ENCODE measurements around the gene DRICH1.
"Not testable (repeated sequence)": the region's sequence is repeated elsewhere in the genome, so short reads cannot be mapped to it uniquely, and the experiment has no call there.

The DRICH1 gene

DNA sequence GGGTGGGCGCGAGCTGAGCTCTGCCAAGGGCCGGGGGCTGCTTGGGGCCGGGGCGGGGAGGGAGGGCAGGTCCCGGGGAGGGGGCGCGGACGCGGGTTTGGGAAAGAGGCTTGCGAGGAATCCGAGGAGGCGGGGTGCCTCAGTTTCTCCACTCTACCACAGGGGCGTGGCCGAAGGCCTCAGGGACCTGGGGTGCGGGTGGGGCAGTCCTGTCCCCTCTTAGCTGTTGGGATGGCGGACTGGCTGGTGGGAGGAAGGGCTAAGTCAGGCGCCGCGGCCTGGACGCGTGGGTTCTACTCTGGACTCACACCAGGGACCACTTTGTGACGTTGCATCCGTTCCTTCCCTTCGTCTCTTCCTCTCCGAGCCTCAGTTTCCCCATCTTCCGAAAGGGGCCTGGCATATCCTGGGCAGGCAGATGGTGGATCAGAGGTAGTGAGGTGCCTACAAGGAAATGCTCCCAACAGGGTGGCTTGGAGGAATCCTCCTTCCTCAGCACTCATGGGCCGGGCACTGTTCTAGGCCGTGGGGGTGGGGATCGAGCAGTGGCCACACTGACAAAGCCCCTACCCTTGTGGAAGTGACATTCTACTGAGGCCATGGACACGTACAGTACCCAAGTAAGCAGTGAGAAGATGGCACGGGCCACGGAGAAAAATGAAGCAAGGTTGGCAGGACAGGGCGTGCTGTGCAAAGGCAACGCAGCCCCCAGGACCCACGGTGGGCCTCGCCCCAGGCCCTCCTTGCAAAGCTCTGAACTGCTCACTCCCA, 65.2 kb downstream of the DRICH1 start:
- DNase-seq (ENCODE audit: low read depth), result no peak

DNA sequence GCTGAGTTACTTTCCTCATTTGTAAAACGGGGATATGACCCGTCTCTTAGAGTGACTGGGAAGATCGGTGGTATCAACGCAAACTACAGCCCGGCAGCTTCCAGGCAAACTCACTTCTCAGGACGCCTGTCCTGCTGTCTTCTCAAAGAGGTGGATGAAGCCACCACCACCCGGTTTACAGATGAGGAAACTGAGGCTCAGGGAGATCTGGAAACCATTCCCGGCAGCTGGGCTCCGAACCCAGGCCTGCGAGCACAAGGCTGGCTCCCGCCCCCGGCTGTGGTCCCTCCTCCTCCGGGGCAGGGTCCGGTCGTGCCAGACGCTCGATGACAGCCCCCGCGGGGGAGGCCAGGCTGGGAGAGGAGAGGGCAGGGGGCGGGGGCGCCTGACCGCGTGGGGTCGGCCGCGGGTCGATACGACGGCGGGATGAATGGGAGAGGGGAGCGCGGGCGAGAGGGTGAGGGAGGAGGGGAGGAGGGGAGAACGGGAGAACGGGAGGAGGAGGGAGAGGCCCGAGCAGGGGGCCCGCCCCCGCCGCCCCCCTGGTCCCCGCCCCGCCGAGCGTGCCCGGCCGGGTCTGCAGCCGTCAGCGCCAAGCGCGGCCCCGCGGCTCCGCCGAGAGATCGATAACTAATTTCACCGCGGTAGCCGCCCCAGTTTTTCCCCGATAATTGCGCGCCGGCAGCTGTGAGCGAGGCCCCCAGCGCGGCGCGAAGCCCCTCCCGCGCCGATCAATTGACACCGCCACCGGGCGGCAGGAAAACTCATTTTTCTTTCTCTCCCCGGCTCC, 66.0 kb downstream of the DRICH1 start:
- DNase-seq (ENCODE audit: low read depth), result no peak

DNA sequence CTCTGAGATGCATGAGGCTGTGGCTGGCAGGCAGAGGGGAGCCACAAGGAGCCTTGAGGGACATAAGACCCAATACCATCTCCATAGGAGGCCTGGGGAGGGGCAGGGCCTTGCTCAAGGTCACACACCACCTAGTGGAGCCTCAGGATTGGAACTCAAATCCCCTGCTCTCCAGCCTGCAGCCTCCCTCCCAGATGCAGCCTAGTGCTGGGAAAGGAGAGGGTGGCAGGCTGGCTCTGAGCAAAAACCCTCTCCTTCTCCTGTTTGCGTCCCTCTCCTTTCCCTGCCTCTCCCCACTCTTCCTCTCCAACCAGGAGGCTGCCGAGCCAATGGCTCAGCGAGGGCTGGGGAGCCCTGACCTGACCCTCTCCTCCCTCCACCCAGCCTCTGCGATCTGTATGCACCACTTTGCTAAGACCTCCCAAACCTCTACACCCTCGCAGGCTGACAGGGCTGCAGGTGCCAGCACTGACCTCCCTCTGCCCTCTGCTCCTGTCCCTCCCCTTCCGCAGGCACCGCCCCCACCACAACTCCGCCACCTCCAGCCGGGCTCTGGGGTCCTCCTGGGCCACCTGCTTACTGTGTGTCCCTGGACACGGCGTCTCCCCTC, 66.7 kb downstream of the DRICH1 start:
- DNase-seq (ENCODE audit: low read depth), result no peak

DNA sequence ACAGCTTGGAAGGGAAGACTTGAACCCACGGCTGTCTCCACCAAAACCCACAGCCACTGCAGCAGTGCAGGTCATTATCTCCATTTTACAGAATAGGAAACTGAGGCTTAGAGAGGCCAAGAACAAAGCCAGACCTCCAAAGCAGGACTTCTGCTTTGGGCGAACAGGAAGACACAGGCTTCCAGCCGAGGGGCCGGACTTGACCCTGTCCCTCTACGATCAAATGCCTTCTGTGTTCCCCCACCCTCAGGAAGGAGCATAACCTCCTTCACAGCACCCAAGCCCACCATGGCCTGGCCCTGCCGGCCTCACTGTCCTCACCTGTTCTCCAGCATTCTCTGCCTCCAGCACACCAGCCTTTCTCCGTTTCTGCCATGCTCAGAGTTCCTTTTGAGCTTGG, 67.8 kb downstream of the DRICH1 start:
- no peak for DNase-seq (ENCODE audit: low read depth)

DNA sequence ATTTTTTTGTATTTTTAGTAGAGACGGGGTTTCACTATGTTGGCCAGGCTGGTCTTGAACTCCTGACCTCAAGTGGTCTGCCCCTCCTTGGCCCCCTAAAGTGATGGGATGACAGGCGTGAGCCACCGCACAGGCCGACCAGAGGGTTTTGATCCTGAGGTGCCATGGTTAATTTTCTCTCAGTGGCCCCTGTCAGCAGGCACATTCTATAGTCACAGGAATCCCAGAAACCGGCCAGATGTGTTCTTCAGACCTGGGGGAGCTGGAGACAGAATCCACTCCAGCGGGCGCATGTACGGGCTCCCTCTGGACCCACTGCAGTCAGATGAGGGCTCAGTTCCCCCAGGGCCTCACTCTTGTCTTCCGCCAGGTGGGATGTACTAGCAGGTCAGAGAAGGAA, 69.0 kb downstream of the DRICH1 start:
- DNase-seq (ENCODE audit: low read depth), result no peak

DNA sequence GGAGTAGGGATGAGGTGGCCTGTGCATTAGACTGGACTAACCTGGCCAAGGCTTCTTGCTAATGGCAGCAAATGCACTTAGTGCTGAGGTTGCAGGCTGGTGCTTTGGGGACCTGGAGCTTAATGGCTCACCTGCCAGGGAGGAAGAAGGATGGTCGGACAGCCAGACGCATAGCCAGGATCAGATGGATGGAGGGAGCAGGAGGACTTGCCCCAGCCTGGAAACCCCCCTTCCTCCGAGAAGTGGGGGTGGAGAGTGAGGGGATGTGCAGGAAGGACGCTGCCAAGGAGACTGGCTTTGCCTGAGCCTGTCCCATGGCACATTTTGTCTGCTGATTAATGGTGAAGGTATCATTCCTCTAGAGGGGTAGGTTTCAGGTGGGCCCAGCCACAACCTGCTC, 69.9 kb downstream of the DRICH1 start:
- no peak for DNase-seq (ENCODE audit: low read depth)

DNA sequence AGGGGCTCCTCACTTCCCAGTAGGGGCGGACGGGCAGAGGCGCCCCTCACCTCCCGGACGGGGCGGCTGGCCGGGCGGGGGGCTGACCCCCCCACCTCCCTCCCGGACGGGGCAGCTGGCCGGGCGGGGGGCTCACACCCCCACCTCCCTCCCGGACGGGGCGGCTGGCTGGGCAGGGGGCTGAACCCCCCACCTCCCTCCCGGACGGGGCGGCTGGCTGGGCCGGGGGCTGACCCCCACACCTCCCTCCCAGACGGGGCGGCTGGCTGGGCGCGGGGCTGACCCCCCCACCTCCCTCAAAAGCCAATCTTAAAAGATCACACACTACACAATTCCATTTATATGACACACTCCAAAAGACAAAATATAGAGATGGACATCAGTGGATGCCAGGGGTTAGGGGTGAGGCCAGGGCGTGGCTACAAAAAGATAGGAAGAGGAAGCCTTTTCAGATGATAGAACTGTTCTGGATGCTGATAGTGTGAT, 71.1 kb downstream of the DRICH1 start:
- DNase-seq (ENCODE audit: low read depth), result not testable (repeated sequence)

DNA sequence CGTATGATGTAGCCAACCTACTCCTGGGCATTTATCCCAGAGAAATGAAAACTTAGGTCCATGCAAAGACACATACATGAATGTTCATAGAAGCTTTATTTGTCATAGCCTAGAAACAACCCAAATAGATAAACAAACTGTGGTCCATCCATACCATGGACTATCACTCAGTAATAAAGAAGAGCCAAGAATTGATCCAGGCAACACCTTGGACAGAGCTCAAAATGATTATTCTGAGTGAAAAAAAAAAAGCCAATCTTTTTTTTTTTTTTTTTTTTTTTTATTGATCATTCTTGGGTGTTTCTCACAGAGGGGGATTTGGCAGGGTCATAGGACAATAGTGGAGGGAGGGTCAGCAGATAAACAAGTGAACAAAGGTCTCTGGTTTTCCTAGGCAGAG, 71.9 kb downstream of the DRICH1 start:
- DNase-seq (ENCODE audit: low read depth), result not testable (repeated sequence)

Measured in activated T-cell treated with anti-CD3 and anti-CD28 coated beads for 1 hour (primary cell).